ENCODE results near the gene AKAP5. TPM values are rescaled to one million over a fixed set of nuclear protein-coding genes. Genes with fewer than 3 reads are reported as not detected.

Gene AKAP5
- total and polyA plus RNA-seq, 2 donors (not counting 1 experiment from before 2014, with no cell fraction given): 0.21 to 1.4 TPM

DNA sequence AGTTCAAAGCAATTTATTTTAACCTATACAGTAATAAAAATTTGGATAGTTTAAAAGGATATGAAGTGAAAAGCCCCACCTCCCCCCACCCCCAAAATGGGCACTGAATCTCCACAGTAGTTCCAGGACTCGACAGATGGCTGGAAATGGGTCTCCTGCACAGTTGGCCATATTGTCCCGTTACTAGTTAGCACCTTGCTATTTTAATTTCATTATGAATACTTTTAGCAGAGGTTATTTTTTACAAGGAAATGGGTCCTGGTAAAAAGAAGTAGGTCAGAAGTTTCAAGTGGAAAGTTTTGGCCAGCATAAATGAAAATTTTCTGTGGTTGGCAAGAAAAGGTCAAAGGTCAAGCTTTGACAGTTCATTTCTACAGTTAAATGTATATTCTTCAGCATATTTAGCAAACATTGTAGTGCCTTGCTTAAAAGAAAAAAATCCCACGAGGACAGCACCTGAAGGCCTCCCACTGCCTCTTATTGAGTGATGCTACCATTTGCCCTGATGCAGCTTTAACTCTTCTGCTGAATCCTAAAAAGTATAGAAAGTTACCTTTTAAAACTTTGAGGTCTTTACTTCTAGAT, 48.9 kb upstream of the AKAP5 start:
- Mint-ChIP-seq H3K4me1 (no peaks in the 10 kb centered on the region), H3K9me3 (ENCODE audit: insufficient read depth) (no peaks in the 10 kb centered on the region), H3K4me3 (no peak overlapping the region), H3K27ac (no peak overlapping the region), H3K27me3 (no peaks in the 10 kb centered on the region)
- Histone ChIP-seq H3K4me2 (replicated peaks; ENCODE audit: low read depth, low read length, poor library complexity, severe bottlenecking) (no peak overlapping the region), H3K9me3 (ENCODE audit: control extremely low read depth in 1 of 3, control insufficient read depth in 2 of 3, insufficient read depth in 1 of 3, low read length in 2 of 3) (no peaks in the 10 kb centered on the region), H3K27ac (ENCODE audit: low read length in 2 of 2) (no peak overlapping the region), H3K79me2 (ENCODE audit: control insufficient read depth, insufficient read depth, low read length) (no peaks in the 10 kb centered on the region), H3K4me1 (ENCODE audit: control insufficient read depth in 2 of 2, insufficient read depth in 2 of 2, low read length in 2 of 2) (no peaks in the 10 kb centered on the region), H3K27me3 (replicated peaks in 1 of 4; ENCODE audit: control extremely low read depth in 1 of 4, control insufficient read depth in 3 of 4, insufficient read depth in 4 of 4, low read length in 3 of 4) (no peaks in the 10 kb centered on the region), H4K20me1 (ENCODE audit: control insufficient read depth, insufficient read depth, low read length, poor library complexity, severe bottlenecking) (no peaks in the 10 kb centered on the region), H2AFZ (ENCODE audit: insufficient read depth, low read depth, low read length, poor library complexity, severe bottlenecking) (no peak overlapping the region), H3K9ac (ENCODE audit: low read length) (no peak overlapping the region), H3K36me3 (replicated peaks in 1 of 2; ENCODE audit: control extremely low read depth in 1 of 2, control insufficient read depth in 1 of 2, extremely low read depth in 1 of 2, insufficient read depth in 2 of 2, low read length in 1 of 2) (peaks cover 20 to 63% of the 10 kb centered on the region in 2 experiments), H3K4me3 (ENCODE audit: control extremely low read depth in 1 of 5, extremely low read depth in 1 of 5, insufficient read depth in 1 of 5, low read depth in 2 of 5, low read length in 4 of 5) (no peak overlapping the region)
- intact Hi-C loops (cut with micrococcal nuclease): no loop called here
- TF ChIP-seq EZH2 (IDR thresholded peaks at IDR 0.05; ENCODE audit: borderline replicate concordance, insufficient read depth, low read depth, low read length, poor library complexity, severe bottlenecking): no peak
- TF ChIP-seq, protein P1, sequence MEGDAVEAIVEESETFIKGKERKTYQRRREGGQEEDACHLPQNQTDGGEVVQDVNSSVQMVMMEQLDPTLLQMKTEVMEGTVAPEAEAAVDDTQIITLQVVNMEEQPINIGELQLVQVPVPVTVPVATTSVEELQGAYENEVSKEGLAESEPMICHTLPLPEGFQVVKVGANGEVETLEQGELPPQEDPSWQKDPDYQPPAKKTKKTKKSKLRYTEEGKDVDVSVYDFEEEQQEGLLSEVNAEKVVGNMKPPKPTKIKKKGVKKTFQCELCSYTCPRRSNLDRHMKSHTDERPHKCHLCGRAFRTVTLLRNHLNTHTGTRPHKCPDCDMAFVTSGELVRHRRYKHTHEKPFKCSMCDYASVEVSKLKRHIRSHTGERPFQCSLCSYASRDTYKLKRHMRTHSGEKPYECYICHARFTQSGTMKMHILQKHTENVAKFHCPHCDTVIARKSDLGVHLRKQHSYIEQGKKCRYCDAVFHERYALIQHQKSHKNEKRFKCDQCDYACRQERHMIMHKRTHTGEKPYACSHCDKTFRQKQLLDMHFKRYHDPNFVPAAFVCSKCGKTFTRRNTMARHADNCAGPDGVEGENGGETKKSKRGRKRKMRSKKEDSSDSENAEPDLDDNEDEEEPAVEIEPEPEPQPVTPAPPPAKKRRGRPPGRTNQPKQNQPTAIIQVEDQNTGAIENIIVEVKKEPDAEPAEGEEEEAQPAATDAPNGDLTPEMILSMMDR (IDR thresholded peaks at IDR 0.05): no peak
- POLR2A ChIA-PET: no interaction called here
- no CpG with 5 or more reads among the region's 3 CpGs for WGBS (ENCODE audit: insufficient coverage)
- DNase-seq (no peak), ATAC-seq (ENCODE audit: low read depth) (no peak)
- CTCF ChIA-PET: interaction anchor here (2.2 kb wide), 1 partner anchor 14 kb away, joined by 9 read pairs; no protein-coding TSS in a partner anchor

DNA sequence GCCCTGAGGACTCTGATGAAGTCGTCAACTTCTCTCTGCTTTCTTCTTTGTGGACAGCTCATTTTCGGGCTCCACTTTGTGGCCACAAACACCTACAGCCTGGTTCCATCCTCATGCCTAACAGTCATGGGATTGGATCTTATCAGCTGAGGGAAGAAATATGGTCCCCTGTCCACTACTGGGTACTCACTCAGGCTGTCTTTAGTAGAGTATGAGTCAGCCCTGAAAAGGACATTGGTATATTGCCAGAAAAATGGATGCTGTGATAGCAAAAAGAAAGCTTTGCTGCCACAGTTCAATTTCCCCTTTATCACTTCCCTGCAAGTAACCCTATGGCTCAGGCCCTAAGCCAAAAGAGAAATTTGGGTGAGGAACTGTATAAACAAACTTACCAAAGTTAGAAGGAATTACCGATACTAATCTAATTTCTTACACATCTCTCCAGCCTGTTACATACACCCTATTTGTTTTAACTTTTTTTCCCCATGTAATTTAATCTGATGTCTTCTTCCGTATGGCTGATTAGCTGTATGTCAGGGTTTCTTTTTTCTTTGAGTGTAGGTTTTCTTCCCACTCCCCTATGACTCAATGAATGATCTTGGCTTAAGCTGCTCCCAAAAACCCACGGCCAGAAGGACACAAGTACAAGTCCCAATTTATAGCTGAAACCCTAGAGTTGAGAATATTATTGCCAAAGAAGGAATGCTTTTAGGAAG, 48.1 kb upstream of the AKAP5 start:
- H3K36me3 ChIP-seq (replicated peaks in 1 of 2; ENCODE audit: control extremely low read depth in 1 of 2, control insufficient read depth in 1 of 2, extremely low read depth in 1 of 2, insufficient read depth in 2 of 2, low read length in 1 of 2): peaks cover 20 to 66% of the 10 kb centered on the region in 2 experiments
- 88% methylated on average over 1 of the region's 5 CpGs for WGBS (ENCODE audit: insufficient coverage)

More for the DNA sequence above, 48.1 kb upstream of the AKAP5 start:
- Histone ChIP-seq H3K4me2 (replicated peaks; ENCODE audit: low read depth, low read length, poor library complexity, severe bottlenecking) (no peak overlapping the region), H3K79me2 (ENCODE audit: control insufficient read depth, insufficient read depth, low read length) (no peaks in the 10 kb centered on the region), H3K9ac (ENCODE audit: low read length) (no peak overlapping the region), H3K4me3 (ENCODE audit: control extremely low read depth in 1 of 5, extremely low read depth in 1 of 5, insufficient read depth in 1 of 5, low read depth in 2 of 5, low read length in 4 of 5) (no peak overlapping the region), H2AFZ (ENCODE audit: insufficient read depth, low read depth, low read length, poor library complexity, severe bottlenecking) (no peak overlapping the region), H3K4me1 (ENCODE audit: control insufficient read depth in 2 of 2, insufficient read depth in 2 of 2, low read length in 2 of 2) (no peaks in the 10 kb centered on the region), H4K20me1 (ENCODE audit: control insufficient read depth, insufficient read depth, low read length, poor library complexity, severe bottlenecking) (no peaks in the 10 kb centered on the region), H3K27me3 (replicated peaks in 1 of 4; ENCODE audit: control extremely low read depth in 1 of 4, control insufficient read depth in 3 of 4, insufficient read depth in 4 of 4, low read length in 3 of 4) (no peaks in the 10 kb centered on the region), H3K27ac (ENCODE audit: low read length in 2 of 2) (no peak overlapping the region), H3K9me3 (ENCODE audit: control extremely low read depth in 1 of 3, control insufficient read depth in 2 of 3, insufficient read depth in 1 of 3, low read length in 2 of 3) (no peaks in the 10 kb centered on the region)
- Mint-ChIP-seq H3K4me1 (no peaks in the 10 kb centered on the region), H3K4me3 (no peak overlapping the region), H3K27ac (no peak overlapping the region), H3K27me3 (no peaks in the 10 kb centered on the region), H3K9me3 (ENCODE audit: insufficient read depth) (no peaks in the 10 kb centered on the region)
- POLR2A ChIA-PET: no interaction called here
- CTCF ChIA-PET: interaction anchor here (2.2 kb wide), 1 partner anchor 13 kb away, joined by 9 read pairs; no protein-coding TSS in a partner anchor
- intact Hi-C loops (cut with micrococcal nuclease): no loop called here
- ATAC-seq (ENCODE audit: low read depth) (no peak), DNase-seq (no peak)
- TF ChIP-seq, protein P1 (IDR thresholded peaks at IDR 0.05): no peak
- no peak for TF ChIP-seq EZH2 (IDR thresholded peaks at IDR 0.05; ENCODE audit: borderline replicate concordance, insufficient read depth, low read depth, low read length, poor library complexity, severe bottlenecking)
